ENCODE measurements around the gene FADS6. TPM values are rescaled to one million over a fixed set of nuclear protein-coding genes. Genes with fewer than 3 reads are reported as not detected.

The FADS6 gene
- total and polyA plus RNA-seq, 12 donors, result 0.92 to 15.3 (median 6.0) TPM

- peak overlapping the region in 1 of 5 donors; percentile 32 for H3K27ac ChIP-seq
- WGBS, 4 donors, result 32 to 46% (median 36%) methylated on average over 13 to 25 of the region's 25 CpGs
- intact Hi-C loops (cut with DNase I), result loop anchor here (5.0 kb wide), 3 partner anchors 70 to 120 kb away; partner anchors contain the start of gene NHERF1 (in 1 of the 2)
- peaks cover 0 to 9% of the 10 kb centered on the region in 2 donors for H3K36me3 ChIP-seq (replicated peaks in 1 of 2)
- peak overlapping the region in 1 of 4 donors; percentile 35 for H3K4me3 ChIP-seq
- H3K4me1 ChIP-seq (replicated peaks in 1 of 2), result peaks cover 13 to 53% of the 10 kb centered on the region in 2 donors
- H3K9me3 ChIP-seq (replicated peaks in 1 of 3), result no peaks in the 10 kb centered on the region
- TF ChIP-seq CTCF (IDR thresholded peaks at IDR 0.05), result peak; percentile 49 to 80 (median 66)
- TF ChIP-seq POLR2A (IDR thresholded peaks at IDR 0.05), result no peak
- no peaks in the 10 kb centered on the region for H3K27me3 ChIP-seq
- DNase-seq, result peak; percentile 54 to 84 (median 74)
Observed at GRCh38 chr17:74862108-74862901, 31.1 kb downstream of the FADS6 start.

- peak in 1 of 7 donors; percentile 50 for DNase-seq
- Histone ChIP-seq H3K36me3 (replicated peaks in 1 of 2) (peaks cover 0 to 9% of the 10 kb centered on the region in 2 donors), H3K9me3 (replicated peaks in 1 of 3) (no peaks in the 10 kb centered on the region), H3K27me3 (no peaks in the 10 kb centered on the region), H3K27ac (peak overlapping the region in 1 of 5 donors; percentile 32), H3K4me1 (replicated peaks in 1 of 2) (peaks cover 11 to 47% of the 10 kb centered on the region in 2 donors), H3K4me3 (peak overlapping the region in 1 of 4 donors; percentile 35)
- intact Hi-C loops (cut with DNase I), result loop anchor here (5.0 kb wide), 3 partner anchors 69 to 119 kb away; partner anchors contain the start of gene NHERF1 (in 1 of the 2)
- 0 to 13% (median 3%) methylated on average over 2 to 36 of the region's 36 CpGs for WGBS, 4 donors
- TF ChIP-seq CTCF (IDR thresholded peaks at IDR 0.05) (no peak), POLR2A (IDR thresholded peaks at IDR 0.05) (no peak)
Observed at GRCh38 chr17:74861662-74862107, 31.7 kb downstream of the FADS6 start.

- 11 to 25% (median 16%) methylated on average over 20 to 96 of the region's 96 CpGs for WGBS, 4 donors
- peak overlapping the region in 1 of 5 donors; percentile 32 for H3K27ac ChIP-seq
- peak overlapping the region in 1 of 4 donors; percentile 35 for H3K4me3 ChIP-seq
- no peaks in the 10 kb centered on the region for H3K9me3 ChIP-seq (replicated peaks in 1 of 3)
- TF ChIP-seq CTCF (IDR thresholded peaks at IDR 0.05), result no peak
- no peak for TF ChIP-seq POLR2A (IDR thresholded peaks at IDR 0.05)
- intact Hi-C loops (cut with DNase I), result loop anchor here (5.0 kb wide), 3 partner anchors 69 to 119 kb away; partner anchors contain the start of gene NHERF1 (in 1 of the 2)
- DNase-seq, result peak in 1 of 7 donors; percentile 50
- H3K27me3 ChIP-seq, result no peaks in the 10 kb centered on the region
- H3K4me1 ChIP-seq (replicated peaks in 1 of 2), result peaks cover 6 to 41% of the 10 kb centered on the region in 2 donors
- peaks cover 0 to 9% of the 10 kb centered on the region in 2 donors for H3K36me3 ChIP-seq (replicated peaks in 1 of 2)
Observed at GRCh38 chr17:74860872-74861661, 32.4 kb downstream of the FADS6 start.
